HG03354 (cell line): ENCODE data around the gene NOS2.
"Not testable (repeated sequence)": the region's sequence is repeated elsewhere in the genome, so short reads cannot be mapped to it uniquely, and the experiment has no call there.

Experiments used
- ATAC-seq: cut with Tn5 transposase; IDR thresholded peaks from one replicate; pipeline ENCODE4 v1.9.1; 2021; ENCODE audit warnings: mild to moderate bottlenecking; ENCODE audit not compliant: unreplicated experiment, poor library complexity, severe bottlenecking

NOS2 gene

DNA sequence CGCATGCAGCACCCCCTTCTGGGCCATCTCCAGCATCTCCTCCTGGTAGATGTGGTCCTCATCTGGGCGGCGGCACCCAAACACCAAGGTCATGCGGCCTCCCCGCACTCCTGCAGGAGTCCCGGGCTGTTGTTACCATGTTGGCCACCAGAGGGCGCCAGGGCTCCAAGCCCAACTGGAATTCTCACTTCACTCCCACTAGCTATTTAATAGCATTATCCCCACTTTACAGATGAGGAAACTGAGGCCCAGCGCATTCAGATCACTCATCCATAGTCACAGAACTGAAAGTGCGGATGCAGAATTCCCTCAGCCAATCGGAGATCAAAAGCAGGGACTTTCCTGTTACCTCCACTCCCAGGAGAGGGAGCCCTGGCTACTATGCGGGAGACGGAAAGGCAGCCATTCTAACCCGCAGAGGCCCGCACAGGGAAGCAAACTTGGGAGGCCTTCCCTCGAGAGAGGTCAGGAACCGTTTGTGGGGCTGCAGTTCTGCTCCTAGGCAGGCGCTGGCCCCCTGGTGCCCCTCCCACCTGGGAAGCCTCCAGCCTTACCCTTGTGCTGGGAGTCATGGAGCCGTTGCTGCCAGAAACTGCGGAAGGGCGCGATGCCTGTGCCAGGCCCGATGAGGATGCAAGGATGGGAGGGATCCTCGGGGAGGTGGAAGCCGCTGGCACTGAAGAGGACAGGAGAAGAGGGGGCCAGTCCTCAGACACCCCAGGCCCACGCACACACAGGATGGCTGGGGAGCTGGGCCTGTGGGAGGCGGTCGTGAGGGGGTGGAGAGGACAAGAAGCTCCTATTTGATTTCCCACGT, 40.1 kb downstream of the NOS2 start:
- no peak for ATAC-seq

GRCh38 chr17:27759528-27759927, 40.8 kb downstream of the NOS2 start:
- ATAC-seq: no peak

GRCh38 chr17:27756467-27757371, 43.6 kb downstream of the NOS2 start:
- ATAC-seq: no peak

DNA sequence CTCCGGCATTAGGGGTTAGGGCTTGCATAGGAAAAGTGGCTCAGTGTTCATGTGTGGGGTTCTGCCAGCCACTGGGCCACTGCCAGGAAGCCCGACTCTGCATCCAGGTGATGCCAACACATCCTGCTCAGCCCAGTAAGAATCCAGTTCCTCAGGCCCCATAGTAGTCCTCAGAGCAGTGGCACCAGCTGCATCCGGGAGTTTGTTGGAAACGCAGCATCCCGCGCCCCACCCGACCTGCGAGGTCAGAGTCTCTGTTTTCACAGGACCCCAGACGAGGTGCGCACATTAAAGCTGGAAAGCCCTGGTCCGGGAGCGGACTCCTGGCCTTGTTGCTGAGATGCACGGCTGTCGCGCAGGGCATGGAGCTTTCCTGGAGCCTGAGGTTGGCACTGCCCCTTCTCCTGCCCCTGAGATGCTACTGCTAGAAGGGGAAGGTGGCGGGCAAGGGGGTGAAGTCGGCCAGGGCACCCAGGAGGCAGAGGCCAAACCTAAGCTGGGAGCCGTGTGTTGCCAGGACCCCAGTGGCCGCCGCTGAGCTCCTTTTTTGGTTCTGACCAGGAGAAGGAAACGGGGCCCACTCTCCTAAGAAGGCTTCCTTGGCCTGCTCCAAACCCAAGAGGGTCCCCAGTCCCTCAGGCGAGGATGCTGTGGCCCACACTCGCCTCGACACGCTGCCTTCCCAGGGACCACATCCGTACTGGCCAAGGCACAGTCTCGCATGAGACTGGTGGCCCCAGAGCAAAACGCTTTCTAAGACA, 44.4 kb downstream of the NOS2 start:
- no peak for ATAC-seq

GRCh38 chr17:27754549-27754948, 45.8 kb downstream of the NOS2 start:
- ATAC-seq: no peak

GRCh38 chr17:27753726-27754125, 46.6 kb downstream of the NOS2 start:
- ATAC-seq: not testable (repeated sequence)

DNA sequence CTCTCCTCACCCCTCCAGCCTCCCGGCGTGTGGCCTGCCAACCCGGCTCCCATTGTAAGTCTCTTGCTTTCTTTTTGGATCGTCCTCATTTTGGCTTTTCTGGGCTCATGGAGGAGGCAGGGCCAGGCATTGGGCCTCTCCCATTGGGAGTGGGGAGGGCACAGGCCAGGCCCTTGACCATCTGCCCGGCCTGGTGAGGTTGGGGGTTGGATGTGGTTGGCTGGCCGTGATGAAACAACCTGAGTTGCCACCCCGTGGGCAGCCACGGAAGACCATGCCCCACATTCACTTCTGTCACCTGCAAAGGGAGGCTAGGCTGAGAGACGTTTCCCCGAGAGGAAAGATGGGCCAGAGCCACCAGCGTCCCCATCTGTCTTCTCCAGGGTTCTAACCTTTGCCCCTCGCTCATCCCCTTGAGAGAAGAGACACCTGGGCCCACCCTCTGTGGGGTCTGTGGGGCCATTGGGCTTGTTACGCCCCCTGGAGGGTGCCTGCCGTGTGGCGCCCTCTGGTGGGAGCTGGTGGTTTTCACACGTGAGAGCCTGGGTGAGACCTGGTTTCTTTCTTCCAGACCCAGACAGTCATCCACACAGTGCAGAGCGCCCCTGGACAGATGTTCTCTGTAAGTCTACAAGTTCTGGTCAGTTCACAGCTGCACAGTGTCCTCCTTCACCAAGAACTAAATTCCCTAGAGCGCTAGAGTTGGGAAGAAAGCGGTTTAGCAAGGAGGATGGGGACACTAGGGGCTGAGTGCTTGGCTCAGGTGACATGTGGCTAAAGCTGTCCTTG, 47.3 kb downstream of the NOS2 start:
- not testable (repeated sequence) for ATAC-seq

DNA sequence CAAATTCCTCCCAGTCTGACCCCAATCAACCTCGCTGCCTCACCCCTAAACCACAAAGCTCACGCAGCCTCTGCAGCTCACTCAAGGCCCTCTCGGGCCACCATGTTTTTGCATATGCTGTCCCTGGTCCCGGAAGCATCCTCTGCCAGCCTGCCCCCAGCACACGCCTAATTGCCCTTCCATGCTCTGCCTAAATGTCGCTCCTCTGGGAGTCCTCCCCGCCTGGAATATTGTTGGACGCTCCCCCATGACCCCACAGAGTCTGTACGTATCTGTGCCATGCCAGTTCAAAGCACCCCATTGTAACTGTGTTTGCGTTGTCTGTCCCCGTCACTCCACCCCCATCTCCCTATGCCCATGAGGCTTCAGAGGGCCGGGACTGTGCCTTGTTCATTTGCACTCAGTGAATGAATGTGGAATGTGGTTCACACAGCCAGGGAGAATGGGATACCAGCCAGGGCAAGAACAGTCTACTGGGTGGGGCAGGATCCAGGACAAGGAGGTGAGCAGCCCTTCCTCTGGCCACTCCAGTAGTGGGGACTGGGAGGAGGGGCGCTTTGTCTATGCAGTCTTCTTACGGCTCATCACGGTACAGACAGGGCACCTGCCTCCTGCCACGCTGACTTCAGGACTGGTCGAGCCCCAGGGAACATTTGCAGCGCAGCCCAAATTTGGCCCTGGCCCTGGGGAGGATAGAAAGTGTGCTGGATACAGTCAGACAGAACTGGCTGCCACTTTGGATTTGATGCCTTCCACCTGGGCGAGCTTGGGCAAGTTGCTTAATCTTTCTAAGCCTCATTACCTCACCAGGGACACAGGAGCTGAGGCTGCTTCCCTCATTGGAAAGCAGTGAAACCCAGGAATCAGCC, 48.5 kb downstream of the NOS2 start:
- no peak for ATAC-seq

GRCh38 chr17:27751166-27751565, 49.2 kb downstream of the NOS2 start:
- ATAC-seq: no peak

- not testable (repeated sequence) for ATAC-seq
These were observed 50.7 kb downstream of the NOS2 start for GRCh38 chr17:27749562-27750150.

DNA sequence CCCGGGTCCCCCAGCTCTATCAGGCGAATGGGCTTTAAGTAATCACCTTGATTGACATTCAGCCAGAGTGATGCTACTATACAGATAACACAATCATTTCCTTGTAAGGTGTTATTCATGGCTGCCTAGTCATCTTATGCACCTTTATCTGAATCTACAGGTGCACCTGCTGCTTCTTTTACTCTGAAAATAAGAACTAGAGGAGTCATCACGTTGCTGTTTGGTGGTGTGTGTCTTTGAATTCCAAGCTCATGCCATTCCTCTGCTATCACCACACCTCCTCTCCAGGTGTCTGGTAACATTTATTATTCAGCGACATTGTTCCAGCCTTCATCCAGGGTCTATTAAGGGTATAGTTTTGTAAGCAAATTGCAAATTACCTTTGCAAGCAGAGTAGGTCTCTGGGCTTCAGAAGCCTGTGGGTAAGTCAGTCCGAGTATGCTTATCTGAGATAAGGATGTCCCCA, 51.9 kb downstream of the NOS2 start:
- no peak for ATAC-seq

DNA sequence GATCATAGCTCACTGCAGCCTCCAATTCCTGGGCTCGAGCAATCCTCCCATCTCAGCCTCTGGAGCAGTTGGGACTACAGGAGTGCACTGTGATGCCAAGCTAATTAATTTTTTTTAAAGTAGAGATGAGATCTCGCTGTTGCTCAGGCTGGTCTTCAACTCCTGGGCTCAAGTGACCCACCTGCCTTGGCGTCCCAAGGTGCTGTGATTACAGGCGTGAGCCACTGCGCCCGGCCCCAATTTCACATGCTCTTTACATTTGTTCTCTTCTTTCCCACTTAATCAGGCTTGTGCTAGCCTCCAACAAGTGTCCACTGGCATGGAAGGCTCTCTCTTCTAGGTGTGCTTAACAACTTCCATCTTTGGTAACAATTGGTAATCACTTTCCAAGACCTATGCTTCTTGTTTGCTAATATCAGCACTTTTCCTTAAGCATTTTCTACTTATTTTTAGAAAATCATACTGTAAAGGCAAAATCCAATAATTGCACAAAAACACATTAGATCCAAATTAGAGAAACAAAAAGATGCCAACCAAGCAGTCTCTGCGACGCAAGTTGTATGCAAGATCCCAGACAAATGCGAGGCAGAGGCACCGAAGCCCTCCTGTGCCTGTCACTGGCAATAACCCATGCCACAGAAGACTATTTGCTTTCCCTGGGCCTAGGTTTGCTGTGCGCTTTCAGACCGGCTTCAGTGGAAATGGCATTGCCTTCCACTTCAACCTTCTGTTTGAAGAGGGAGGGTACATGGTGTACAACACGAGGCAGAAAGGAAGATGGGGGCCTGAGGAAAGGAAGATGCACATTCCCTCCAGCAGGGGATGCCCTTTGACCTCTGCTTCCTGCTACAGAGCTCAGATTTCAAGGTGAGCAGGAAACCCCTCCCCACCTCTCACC, 52.6 kb downstream of the NOS2 start:
- no peak for ATAC-seq

- no peak for ATAC-seq
These were observed 53.4 kb downstream of the NOS2 start for GRCh38 chr17:27746881-27747280.

DNA sequence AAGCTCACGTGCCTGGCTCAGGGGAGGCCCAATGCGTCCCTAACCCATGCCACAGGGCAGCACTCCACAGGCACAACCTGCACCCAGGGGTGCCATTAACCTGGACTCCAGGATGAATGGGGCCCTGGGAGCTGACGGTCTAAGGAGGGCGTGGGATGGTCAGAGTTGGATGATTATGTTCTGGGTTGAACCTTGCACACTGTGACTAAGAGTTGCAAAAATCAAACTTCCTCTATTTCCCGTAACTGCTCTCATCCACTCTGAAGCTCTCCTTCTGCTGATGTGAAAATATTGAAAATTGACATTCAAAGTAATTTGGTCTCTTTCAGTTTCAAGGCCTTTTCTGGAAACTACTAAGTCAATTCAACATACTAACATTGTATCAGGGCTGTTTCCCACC, 54.0 kb downstream of the NOS2 start:
- not testable (repeated sequence) for ATAC-seq

- not testable (repeated sequence) for ATAC-seq
These were observed 55.0 kb downstream of the NOS2 start for GRCh38 chr17:27745207-27745830.

DNA sequence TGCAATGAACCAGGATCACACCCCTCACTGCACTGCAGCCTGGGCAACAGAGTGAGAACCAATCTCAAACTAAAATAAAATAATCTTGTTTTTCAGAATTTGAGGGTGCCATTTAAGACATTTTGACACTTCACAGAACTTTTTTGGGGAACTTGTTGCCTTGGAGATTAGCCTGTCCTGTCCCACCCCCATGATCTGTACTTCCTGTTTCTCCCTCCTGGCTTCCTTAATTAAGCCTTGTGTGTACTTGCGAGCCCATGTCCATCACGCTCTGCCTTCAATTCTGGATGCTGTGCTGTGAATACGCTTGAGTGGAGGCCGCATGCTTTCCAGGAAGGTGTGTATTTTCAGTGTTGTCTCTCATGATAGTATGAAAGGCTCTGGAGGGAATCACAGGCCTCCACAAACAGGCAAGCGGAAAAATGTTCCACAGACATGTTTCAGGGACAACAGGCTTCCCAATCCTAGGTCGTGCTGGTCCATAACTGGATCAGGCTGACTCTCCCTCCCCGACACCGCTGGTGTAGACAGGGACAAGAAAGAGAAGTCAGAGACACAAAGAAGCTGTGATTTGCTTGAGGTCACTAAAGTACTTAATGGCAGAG, 56.9 kb downstream of the NOS2 start:
- no peak for ATAC-seq
